ENCODE measurements around the gene MKRN3.

The MKRN3 gene

DNA sequence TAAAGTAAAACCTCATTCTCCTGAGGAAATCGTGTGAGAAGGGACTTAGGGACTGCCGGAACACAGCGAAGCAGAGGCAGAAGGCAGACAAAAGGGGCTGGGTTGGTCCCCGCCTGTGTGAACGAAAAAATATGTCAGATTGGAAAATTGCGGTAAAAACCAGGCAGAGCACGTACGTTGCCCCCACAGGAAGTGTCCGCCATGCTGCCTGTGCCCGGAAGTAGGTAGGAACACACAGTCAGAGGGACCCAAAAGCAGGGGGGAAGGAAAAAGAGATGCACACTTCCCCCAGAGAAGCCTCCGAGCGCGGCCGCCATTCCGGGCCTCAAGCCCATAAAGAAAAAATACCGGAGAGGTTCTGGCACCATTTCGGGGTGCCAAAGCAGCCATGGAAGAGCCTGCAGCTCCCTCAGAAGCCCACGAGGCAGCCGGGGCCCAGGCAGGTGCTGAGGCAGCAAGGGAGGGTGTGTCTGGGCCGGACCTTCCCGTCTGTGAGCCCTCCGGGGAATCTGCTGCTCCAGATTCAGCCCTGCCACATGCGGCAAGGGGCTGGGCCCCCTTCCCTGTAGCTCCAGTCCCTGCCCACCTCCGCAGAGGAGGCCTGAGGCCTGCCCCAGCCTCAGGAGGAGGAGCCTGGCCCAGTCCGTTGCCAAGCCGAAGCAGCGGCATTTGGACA is at the start of gene MKRN3:
TSS of gene MKRN3 (plus strand) at position 280 of the 676 bp plus-strand sequence. CDS start at position 389, 109 bp downstream.
- DNase-seq (ENCODE audit: low spot score), result no peak

DNA sequence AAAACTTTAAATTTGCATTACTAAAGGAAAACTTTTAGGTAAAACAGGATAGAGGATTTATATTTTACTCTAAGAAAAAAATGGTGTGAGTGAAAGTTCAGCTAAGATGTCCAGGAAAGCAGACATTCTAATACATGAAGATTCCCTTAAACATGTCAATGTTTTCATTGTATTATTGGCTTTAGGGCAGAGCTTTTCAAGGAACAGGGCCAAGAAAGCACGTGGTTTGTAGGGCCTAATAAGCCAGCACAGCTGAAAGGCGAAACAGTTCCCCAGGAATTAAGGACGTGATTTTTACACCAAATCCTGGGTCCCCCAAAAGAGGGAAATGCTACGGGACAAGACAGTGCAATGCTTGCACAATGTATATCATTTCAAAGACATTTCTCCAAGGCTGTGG is 48.6 kb upstream of the MKRN3 start:
- no peak for DNase-seq (ENCODE audit: low spot score)

DNA sequence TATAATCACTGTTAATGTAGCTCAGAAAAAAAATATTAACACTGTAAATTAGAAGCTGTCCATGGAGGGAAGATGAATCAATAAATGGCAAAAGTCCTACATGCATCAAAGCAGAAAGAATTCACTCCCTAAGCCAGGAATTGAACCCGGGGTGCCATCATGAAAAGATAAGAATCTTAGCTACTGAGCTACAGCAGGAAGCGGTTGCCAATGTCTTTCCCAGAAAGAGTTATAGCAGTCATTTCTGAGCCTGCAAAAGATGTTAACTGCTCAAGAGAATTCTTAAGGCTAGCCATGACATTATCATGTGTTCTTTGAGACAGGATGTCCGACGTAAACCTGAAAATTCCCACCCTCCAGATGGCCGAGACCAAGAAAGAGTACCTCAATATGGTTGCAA is 47.4 kb upstream of the MKRN3 start:
- DNase-seq (ENCODE audit: low spot score), result no peak

DNA sequence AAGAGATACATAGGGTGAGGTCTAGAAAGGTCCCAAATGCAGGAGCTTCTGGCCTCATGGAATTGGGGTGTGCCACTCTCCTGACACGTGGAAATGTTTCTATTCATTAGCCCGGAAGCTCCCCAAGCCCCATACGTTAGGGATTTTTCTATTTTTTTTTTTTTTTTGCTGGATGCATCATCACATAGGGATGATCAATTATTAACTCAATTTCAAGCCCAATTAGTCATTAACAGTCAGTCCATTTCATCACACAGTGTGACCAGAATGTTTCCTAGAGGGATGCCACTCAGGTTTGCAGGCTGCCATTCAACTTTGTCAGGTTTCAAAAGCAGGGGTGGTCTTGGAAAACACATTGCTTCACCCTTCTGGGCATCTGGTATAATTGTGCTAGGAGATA is 40.7 kb upstream of the MKRN3 start:
- DNase-seq (ENCODE audit: low spot score), result no peak

DNA sequence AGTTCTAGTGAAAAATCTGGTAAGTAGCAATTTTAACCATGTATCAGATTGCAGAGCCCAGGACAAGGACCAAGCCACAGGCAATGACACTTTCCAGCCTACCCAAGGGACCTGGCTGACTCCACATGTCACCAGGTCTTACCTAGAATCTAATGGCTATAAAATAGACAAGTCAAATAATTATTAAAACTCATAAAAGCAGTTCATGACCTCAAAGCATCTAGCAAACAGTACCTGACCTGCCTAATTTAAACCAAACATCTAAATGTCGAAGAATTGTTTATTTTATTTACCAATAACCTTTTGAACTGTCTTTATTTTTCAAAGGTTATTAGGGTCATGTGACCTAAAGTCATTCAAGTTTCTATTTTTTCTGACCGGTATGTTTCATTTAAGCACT is 35.6 kb upstream of the MKRN3 start:
- no peak for DNase-seq (ENCODE audit: low spot score)

DNA sequence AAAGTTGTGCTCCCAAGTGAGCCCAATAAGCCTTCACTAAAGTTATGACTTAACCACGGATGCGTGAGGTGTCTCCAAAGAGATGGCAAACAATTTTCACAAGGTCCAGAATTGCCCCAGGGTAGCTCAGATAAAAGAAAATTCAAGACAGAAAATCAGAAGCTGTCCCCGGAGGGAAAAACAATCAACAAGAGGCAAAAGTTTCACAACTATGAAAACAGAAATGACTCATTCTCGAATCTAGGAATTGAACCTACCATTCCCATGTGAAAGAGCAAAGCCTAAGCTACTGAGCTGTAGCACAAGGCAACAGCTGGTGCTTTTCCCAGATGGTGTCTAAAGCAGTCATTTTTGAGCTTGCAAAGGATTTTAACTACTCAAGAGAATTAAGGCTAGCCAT is 33.5 kb upstream of the MKRN3 start:
- no peak for DNase-seq (ENCODE audit: low spot score)

DNA sequence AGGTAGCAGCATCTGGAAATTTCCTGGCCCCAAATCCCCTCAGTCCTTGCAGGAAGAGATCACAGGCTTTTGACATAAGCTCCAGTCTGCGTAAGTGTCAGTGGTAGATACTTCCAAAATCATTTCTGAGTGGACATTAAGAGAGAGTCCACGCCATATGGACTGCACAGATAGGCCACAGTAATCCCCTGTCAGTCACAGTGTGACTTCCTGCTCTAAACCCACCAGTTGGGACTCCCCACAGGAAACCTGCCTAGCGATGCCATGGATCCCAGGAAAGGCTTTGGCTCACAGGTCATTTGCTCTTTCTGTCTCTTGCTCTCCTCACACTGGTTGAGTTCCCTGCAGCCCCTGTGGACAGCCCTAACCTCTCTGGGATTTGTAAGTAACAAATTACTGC is 28.8 kb upstream of the MKRN3 start:
- DNase-seq (ENCODE audit: low spot score), result no peak

DNA sequence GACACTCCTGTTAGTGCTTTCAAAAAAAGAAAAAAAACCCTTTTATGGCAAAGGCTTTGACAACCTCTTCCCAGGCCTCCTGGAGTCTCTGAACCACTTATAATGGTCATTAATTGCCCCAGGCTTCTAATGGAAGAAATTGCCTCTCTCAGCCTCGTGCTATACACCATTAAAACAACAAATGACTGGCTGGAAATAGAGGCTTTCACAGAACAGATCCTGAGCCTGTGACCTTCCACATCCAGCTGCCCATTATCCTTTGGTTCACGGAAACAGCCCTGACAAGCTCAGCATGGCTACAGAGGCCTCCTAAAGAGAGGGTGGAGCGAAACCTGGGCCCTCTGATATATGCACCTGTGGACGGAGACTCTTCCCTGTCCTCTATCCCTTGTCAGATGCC is 26.8 kb upstream of the MKRN3 start:
- no peak for DNase-seq (ENCODE audit: low spot score)

DNA sequence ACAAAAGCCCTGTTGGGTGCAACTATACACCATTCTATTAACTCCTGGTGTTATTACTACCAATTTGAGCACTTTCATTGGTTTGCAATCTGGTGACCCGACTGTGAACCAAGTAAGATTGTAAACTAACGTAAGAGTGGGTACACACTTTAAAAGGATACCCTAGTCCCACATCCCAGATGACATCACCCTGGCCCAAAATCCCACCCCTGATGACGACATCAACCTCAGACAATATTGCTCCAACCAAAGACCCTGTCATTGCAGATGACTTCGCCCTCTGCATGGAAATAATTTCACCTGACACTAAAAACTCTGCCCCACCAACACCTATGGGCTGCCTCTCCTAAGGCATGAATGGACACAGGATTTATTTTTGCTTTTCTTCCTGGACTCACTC is 25.6 kb upstream of the MKRN3 start:
- no peak for DNase-seq (ENCODE audit: low spot score)

DNA sequence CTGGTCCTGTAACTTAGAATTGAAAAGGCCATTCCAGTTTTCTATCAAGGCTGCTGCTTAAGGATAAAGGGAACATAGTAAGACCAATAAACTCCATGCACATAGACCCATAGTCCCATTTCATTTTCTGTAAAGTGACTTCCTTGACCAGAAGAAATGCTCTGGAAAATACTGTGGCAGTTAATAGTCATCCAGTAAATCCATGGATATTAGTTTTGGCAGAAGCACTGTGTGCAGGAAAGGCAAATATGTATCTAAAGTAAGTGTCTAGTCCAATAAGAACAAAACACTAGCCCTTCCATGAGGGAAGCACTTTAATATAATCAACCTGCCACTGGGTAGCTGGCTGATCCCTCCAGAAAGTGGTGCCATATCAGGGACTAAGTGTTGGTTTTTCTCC is 19.3 kb upstream of the MKRN3 start:
- no peak for DNase-seq (ENCODE audit: low spot score)

DNA sequence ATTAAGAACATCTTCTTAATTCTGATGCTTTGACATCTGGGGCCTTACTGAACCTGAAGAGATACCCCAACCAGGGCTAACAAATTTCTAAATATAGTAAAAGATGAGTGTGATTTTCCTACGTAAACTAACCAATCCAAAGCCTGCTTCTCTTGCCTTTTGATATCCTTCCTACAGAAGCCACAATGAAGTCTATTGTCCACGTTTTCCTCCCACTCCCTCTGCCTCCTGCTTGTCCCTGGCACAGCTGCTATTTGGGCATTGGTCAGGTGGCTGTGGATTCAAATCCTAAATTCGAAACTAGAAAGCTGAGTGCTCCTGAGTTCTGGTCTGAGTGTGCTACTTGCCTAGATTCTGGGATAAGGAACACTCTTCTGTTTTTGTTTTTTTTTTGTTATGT is 17.4 kb upstream of the MKRN3 start:
- no peak for DNase-seq (ENCODE audit: low spot score)

DNA sequence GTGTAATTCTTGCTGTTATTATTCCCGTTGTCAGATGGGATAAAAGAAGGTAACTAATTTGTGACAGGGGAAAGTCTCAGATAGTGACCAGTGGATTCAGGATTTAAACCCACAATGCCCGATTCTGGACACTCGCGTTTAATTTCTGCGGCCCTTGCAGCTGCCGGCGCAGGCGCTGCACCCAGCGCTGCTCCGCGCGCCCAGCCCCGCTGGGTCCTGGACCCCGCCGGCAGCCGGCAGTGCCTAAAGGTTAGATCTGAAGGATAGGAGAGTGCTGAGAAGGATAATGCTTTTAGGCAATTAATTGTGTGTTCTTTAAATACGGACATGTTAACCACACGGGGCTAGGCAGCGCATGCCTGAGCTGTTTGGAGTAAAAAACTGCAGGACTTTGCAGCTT is 3.6 kb upstream of the MKRN3 start:
- DNase-seq (ENCODE audit: low spot score), result no peak

DNA sequence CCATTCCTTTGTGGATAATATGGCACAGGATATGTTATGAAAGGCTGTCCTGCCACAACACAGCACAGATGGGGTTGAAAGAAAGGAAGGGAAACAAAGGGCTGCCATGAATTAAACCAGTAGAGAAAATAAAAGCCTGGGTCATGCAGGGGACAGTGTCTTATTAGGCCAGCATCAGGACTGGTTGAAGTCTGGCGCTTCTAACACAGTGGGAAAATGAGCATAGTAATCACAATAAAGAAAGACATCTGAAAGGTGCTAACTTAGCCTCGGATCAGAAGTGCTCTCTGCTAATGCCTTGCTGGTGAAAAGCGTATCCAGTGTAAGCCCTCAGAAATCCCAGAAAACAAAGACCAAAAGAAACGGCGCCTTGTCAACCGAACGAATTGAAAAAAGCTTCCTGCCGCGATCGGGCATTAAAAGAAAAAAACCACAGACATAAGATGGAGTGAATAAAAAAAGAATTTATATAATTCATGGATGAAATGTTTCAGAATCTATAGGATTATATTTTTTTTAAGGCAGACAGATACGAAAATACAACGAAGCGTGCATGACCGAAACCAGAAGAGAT is 566 bp upstream of the MKRN3 start:
- DNase-seq (ENCODE audit: low spot score), result no peak

DNA sequence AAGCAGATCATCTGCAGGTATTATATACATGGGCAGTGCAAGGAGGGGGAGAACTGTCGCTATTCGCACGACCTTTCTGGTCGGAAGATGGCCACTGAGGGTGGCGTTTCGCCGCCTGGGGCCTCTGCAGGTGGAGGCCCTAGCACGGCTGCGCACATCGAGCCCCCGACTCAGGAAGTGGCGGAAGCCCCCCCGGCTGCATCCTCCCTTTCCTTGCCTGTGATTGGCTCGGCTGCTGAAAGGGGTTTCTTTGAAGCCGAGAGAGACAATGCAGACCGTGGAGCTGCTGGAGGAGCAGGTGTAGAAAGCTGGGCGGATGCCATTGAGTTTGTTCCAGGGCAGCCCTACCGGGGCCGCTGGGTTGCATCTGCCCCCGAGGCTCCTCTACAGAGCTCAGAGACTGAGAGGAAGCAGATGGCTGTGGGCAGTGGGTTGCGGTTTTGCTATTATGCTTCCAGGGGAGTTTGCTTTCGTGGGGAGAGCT is 639 bp downstream of the MKRN3 start:
- no peak for DNase-seq (ENCODE audit: low spot score)

DNA sequence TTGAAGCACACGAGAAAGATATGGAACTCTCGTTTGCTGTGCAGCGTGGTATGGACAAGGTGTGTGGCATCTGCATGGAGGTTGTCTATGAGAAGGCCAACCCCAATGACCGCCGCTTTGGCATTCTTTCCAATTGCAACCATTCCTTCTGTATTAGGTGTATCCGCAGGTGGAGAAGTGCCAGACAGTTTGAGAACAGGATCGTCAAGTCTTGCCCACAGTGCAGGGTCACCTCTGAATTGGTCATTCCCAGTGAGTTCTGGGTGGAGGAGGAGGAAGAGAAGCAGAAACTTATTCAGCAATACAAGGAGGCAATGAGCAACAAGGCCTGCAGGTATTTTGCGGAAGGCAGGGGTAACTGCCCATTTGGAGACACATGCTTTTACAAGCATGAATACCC is 1.2 kb downstream of the MKRN3 start:
- no peak for DNase-seq (ENCODE audit: low spot score)

DNA sequence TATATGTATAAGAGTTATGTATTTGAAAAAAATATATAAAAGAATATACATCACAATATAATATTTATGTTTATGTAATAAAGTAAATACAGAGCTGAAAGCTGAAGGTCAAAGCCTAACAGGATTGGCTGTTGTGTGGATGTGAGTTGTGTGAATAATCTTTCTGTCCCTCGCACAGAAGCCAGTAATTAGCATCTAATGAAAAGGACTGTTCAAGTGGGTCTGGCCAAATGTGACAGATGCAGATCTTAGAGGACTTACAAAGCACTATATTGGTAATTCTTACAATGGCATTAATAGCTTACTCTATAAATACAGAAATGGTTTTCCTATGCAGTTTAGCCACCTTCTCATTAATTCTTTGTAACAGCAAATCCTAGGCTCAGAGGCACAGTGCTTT is 2.4 kb downstream of the MKRN3 start:
- no peak for DNase-seq (ENCODE audit: low spot score)

DNA sequence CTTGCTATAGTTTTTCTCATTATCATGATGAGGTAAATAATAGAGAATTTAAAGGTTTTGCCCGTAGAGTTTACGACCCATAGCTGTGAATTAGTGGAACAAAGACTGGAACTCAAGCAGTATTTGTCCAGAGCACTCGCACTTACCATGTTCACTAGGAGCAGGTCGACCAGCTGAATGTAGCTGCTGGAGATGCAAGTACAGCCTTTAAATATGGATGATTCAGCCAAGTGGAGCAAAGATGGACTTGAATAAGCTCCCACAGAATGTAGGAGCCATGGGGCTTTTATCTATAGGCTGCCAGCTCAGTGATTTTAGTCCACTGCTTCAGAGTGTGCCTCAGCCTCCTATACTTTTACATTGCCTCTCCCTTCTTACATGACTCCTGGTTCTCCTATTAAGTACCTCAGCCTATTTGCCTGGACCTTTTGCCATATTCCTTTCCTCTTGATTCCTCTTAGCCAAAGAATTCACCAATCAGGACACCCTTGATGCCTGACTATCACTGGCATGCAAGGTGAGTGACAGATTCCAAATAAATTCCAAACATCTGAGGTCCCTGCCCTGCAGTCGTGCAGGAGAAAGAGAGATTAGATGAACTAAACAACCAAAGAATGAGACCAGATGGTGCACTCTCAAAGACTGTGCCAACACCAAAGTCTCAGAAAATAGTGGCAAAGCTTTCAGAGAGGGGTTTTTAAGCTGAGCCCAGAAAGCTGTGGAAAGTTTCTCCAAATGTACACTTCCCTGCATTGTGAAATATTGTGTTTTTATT is 3.9 kb downstream of the MKRN3 start:
- DNase-seq (ENCODE audit: low spot score), result no peak

DNA sequence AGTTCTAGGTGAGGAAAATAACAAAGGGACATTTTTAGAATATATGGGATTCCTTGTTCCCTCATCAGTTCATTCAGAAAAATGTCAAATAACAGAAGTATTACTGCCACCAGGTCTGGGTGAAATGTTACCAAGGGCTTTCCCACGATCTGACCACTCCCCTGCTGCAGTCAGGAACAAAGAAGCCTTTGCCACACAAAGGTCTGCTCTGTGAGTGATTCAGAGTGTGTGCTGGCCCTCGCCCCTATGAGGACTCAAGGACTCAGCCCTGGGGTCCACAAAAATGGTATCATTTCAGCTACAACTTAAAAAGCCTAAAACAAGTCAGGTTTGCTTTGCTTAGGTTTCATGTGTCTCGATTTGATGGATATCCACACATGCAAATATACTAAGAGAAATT is 5.0 kb downstream of the MKRN3 start:
- DNase-seq (ENCODE audit: low spot score), result no peak

DNA sequence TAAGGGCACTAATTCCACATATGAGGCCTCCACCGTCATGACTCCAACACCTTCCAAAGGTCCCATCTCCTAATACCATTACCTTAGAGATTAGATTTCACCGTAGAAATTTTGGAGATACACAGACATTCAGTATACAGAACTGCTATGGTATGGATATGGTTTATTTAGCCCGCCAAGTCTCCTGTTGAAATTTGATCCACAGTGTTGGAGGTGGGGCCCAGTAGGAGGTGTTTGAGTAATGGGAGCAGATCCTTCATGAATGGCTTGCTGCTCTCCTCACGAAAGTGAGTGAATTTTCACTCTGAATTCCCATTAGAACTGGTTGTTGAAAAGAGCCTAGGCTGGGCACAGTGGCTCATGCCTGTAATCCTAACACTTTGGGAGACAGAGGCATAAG is 7.4 kb downstream of the MKRN3 start:
- no peak for DNase-seq (ENCODE audit: low spot score)

DNA sequence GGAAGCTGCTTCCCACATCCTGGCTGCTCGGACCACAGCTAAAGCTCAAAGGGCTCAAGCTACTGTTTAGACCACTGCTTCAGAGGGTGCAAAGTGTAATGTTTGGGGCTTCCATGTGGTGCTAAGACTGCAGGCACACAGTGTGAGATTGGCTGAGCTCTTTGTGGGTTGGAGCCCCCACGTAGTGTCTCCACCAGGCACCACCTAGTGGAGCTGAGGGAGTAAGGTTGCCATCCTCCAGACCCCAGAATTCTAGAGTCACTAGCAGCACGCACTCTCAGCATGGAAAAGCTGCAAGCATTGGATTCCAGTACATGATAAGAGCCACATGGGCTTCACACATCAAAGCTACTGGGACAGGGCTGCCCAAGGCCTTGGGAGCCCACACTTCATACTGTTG is 9.3 kb downstream of the MKRN3 start:
- DNase-seq (ENCODE audit: low spot score), result no peak

DNA sequence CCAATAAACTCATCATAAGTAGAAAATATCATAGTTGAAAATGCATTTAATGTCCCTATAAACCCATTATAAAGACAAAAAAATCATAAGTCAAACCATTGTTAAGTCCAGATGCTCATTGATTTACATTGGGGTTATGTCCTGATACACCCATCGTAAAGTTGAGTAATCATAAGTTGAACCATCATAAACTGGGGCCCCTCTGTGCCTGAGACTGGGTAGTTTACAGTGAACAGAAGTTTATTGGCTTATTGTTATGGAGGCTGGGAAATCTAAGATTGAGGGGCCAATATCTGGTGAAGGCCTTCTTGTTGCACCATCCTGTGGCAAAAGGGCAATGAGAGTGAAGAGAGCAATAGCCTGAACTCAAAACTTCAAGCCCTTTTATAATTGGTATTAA is 10.6 kb downstream of the MKRN3 start:
- DNase-seq (ENCODE audit: low spot score), result no peak

DNA sequence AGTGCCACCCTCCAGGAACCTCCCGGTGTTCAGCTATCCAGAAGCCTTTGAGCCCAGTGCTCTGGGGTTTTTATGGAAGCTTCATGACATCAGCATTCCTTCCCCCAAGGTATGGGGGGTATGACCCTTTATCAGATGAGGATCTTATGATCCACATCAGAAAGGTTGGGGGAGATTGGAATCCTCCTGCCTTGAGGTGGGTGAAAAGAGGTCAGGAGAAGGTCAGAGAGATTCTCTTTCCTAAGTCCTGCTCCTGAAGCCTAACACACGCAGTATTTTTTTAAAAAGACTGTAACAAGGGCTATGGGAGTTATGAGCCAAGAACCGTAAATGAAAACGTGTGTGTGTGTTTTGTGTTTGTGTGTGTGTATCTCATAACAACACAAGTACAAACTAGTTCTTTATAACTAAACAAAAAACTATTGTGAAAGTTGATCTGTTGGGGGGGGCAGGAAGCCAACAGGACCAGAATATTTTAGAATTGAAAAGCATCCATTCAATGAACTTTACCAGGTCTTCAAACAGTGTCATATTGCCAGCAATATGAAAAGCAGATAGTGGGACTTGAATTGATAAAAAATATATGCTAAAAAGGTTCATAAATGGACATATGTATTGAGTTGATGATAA is 13.2 kb downstream of the MKRN3 start:
- DNase-seq (ENCODE audit: low spot score), result no peak

DNA sequence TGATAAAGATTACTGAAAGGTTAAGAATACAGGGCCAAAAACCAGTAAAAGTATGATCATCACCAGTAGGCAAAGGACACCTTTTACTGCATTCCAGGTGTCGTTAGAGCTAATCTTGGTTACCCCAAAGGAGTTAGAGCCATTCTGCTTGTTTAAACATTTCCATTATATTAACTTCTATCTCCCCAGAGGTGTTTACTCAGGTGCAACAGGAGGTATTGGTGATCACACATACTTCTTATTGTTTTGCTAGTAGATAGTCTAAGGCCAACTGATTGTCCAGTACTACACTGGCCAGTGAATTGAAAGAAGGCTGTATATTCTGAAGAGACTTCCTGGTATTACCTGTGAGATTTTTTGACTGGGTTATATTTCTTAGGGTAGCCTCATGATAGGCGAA is 22.8 kb downstream of the MKRN3 start:
- no peak for DNase-seq (ENCODE audit: low spot score)

All from RKO (cell line).